Activated CD8-positive, alpha-beta memory T cell treated with anti-CD3 and anti-CD28 coated beads, Interleukin-2, amount 50 U/mL, for 4 hours (primary cell): ENCODE data around the gene PTBP2.
"Not testable (repeated sequence)": the region's sequence is repeated elsewhere in the genome, so short reads cannot be mapped to it uniquely, and the experiment has no call there.

Experiments
- DNase-seq: peaks from one replicate; pipeline ENCODE4 v3.0.0-alpha.2; 2020

PTBP2 gene

GRCh38 chr1:96746440-96747420 lies 25.1 kb downstream of the PTBP2 start:
- DNase-seq: no peak

GRCh38 chr1:96747565-96747964 lies 26.0 kb downstream of the PTBP2 start:
- no peak for DNase-seq

GRCh38 chr1:96748078-96748477 lies 26.5 kb downstream of the PTBP2 start:
- no peak for DNase-seq

- no peak for DNase-seq
These were observed 28.0 kb downstream of the PTBP2 start for GRCh38 chr1:96749618-96750017.

- DNase-seq: no peak
These were observed 30.8 kb downstream of the PTBP2 start for GRCh38 chr1:96752394-96752793.

- no peak for DNase-seq
These were observed 35.2 kb downstream of the PTBP2 start for GRCh38 chr1:96756789-96757188.

- not testable (repeated sequence) for DNase-seq
These were observed 41.0 kb downstream of the PTBP2 start for GRCh38 chr1:96762586-96762985.

- no peak for DNase-seq
These were observed 41.9 kb downstream of the PTBP2 start for GRCh38 chr1:96763514-96763913.

- DNase-seq: no peak
These were observed 42.9 kb downstream of the PTBP2 start for GRCh38 chr1:96764469-96764868.

- no peak for DNase-seq
These were observed 50.3 kb downstream of the PTBP2 start for GRCh38 chr1:96771847-96772246.

- DNase-seq: no peak
These were observed 50.8 kb downstream of the PTBP2 start for GRCh38 chr1:96772349-96772748.

GRCh38 chr1:96772972-96773371 lies 51.4 kb downstream of the PTBP2 start:
- no peak for DNase-seq

- DNase-seq: no peak
These were observed 60.6 kb downstream of the PTBP2 start for GRCh38 chr1:96782206-96782605.

GRCh38 chr1:96782856-96783255 lies 61.3 kb downstream of the PTBP2 start:
- no peak for DNase-seq

GRCh38 chr1:96790599-96790998 lies 69.0 kb downstream of the PTBP2 start:
- DNase-seq: no peak

GRCh38 chr1:96792220-96792619 lies 70.6 kb downstream of the PTBP2 start:
- no peak for DNase-seq

GRCh38 chr1:96801696-96802095 lies 80.1 kb downstream of the PTBP2 start:
- not testable (repeated sequence) for DNase-seq

GRCh38 chr1:96804648-96805047 lies 83.1 kb downstream of the PTBP2 start:
- DNase-seq: no peak

- DNase-seq: no peak
These were observed 86.6 kb downstream of the PTBP2 start for GRCh38 chr1:96808191-96808590.

- no peak for DNase-seq
These were observed 94.3 kb downstream of the PTBP2 start for GRCh38 chr1:96815914-96816313.

GRCh38 chr1:96820107-96820506 lies 98.5 kb downstream of the PTBP2 start:
- no peak for DNase-seq

- DNase-seq: no peak
These were observed 99.1 kb downstream of the PTBP2 start for GRCh38 chr1:96820671-96821070.

GRCh38 chr1:96825231-96825630 lies 103.6 kb downstream of the PTBP2 start:
- DNase-seq: no peak

GRCh38 chr1:96825950-96826576 lies 104.5 kb downstream of the PTBP2 start:
- no peak for DNase-seq
